ENCODE measurements around the gene YWHAG.

DNA sequence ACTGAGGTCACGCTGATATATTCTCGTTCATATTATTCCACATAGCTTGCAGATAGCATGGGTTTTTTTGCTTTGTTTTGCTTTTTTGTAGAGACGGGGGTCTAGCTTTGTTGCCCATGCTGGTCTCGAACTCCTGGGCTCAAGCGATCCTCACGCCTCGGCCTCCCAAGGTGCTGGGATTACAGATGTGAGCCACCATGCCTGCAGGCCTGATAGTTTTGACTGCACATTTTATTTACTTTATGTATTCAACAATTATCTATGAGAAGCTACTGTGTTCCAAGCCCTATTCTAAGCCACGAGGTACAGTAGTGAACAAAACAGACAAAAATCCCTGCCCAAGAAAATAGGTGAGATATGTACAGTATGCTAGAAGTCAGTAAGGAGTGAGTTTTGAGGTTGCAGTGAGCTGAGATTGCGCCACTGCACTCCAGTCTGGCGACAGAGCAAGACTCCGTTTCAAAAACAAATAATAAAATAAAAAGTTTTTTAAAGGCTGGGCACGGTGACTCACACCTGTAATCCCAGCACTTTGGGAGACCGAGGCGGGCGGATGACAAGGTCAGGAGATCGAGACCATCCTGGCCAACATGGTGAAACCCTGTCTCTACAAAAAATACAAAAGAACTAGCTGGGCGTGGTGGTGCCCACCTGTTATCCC is 1.3 kb upstream of the YWHAG start:
- no peak for TF ChIP-seq EP300 (IDR thresholded peaks at IDR 0.05)
- TF ChIP-seq POLR2A (IDR thresholded peaks at IDR 0.05), result no peak
